T-helper 17 cell (primary cell): ENCODE results near the gene CATSPER1. TPM values are rescaled to one million over a fixed set of nuclear protein-coding genes. Genes with fewer than 3 reads are reported as not detected.
A peak's percentile ranks its signal among the peaks of the same experiment; 100 is the strongest.
"Not testable (repeated sequence)": the region's sequence is repeated elsewhere in the genome, so short reads cannot be mapped to it uniquely, and the experiment has no call there.

Experiments
- ATAC-seq: fragments of 150-1000 bp; cut with Tn5 transposase; 2 replicates; pipeline ENCODE4 v1.10.0; 2021; ENCODE audit warnings: mild to moderate bottlenecking, moderate library complexity
- DNase-seq, 3 donors: peaks; one replicate each; pipeline versions ENCODE4 v3.0.0 to v3.0.0-alpha.2; 2020 to 2021
- H3K9me3 ChIP-seq: one replicate; pipeline ENCODE4 v1.7.0; 2013; ENCODE audit warnings: low read length, mild to moderate bottlenecking; ENCODE audit not compliant: control insufficient read depth, poor library complexity, severe bottlenecking
- H3K27ac Mint-ChIP-seq: one replicate; pipeline ENCODE4 v1.8.0; 2022; ENCODE audit warnings: mild to moderate bottlenecking, moderate library complexity, mixed read lengths
- H3K27me3 Mint-ChIP-seq: one replicate; pipeline ENCODE4 v1.8.0; 2022; ENCODE audit warnings: mixed read lengths
- H3K36me3 Mint-ChIP-seq: one replicate; pipeline ENCODE4 v1.8.0; 2022; ENCODE audit warnings: low read depth, mixed read lengths
- H3K4me1 Mint-ChIP-seq: one replicate; pipeline ENCODE4 v1.8.0; 2022; ENCODE audit warnings: mild to moderate bottlenecking, mixed read lengths
- H3K4me3 Mint-ChIP-seq: one replicate; pipeline ENCODE4 v1.8.0; 2022; ENCODE audit warnings: mild to moderate bottlenecking, moderate library complexity, mixed read lengths
- total RNA-seq, 4 donors: library from RNA in 2 of 4; stranded (reverse) in 2 of 4; gene quantifications; one replicate each; pipeline ENCODE4 v1.2.3 and lab custom pipeline; 2022 to 2026

The CATSPER1 gene
- total RNA-seq, 2 donors from 2014 or later: not detected

- Mint-ChIP-seq H3K36me3 (peaks cover 2% of the 10 kb centered on the region), H3K27ac (no peak overlapping the region), H3K4me3 (no peak overlapping the region), H3K4me1 (peaks cover 5% of the 10 kb centered on the region), H3K27me3 (peaks cover 13% of the 10 kb centered on the region)
- ATAC-seq (no peak), DNase-seq (no peak)
- H3K9me3 ChIP-seq: no peaks in the 10 kb centered on the region
Observed at GRCh38 chr11:66011239-66011784, 15.0 kb downstream of the CATSPER1 start.

GRCh38 chr11:66010036-66010435 is 16.2 kb downstream of the CATSPER1 start:
- not testable (repeated sequence) for ATAC-seq, H3K9me3 ChIP-seq, DNase-seq, H3K36me3 Mint-ChIP-seq, H3K4me1 Mint-ChIP-seq, H3K4me3 Mint-ChIP-seq
- Mint-ChIP-seq H3K27ac (peak overlapping the region; percentile 29), H3K27me3 (peaks cover 13% of the 10 kb centered on the region)

GRCh38 chr11:66008468-66009101 is 17.7 kb downstream of the CATSPER1 start:
- H3K9me3 ChIP-seq: no peaks in the 10 kb centered on the region
- no peak for ATAC-seq
- Mint-ChIP-seq H3K36me3 (no peaks in the 10 kb centered on the region), H3K4me1 (peaks cover 5% of the 10 kb centered on the region), H3K27me3 (peaks cover 12% of the 10 kb centered on the region), H3K4me3 (no peak overlapping the region), H3K27ac (no peak overlapping the region)
- no peak for DNase-seq

GRCh38 chr11:66008095-66008467 is 18.2 kb downstream of the CATSPER1 start:
- H3K27ac Mint-ChIP-seq: peak overlapping the region; percentile 9
- ATAC-seq (no peak), DNase-seq (no peak)
- peaks cover 7% of the 10 kb centered on the region for H3K27me3 Mint-ChIP-seq
- H3K4me1 Mint-ChIP-seq: peaks cover 8% of the 10 kb centered on the region
- H3K9me3 ChIP-seq: no peaks in the 10 kb centered on the region
- H3K4me3 Mint-ChIP-seq: no peak overlapping the region
- H3K36me3 Mint-ChIP-seq: no peaks in the 10 kb centered on the region

GRCh38 chr11:66007201-66007634 is 19.1 kb downstream of the CATSPER1 start:
- Mint-ChIP-seq H3K27ac (peak overlapping the region; percentile 9), H3K4me3 (no peak overlapping the region), H3K4me1 (peaks cover 15% of the 10 kb centered on the region), H3K36me3 (no peaks in the 10 kb centered on the region), H3K27me3 (peaks cover 5% of the 10 kb centered on the region)
- DNase-seq (no peak), ATAC-seq (no peak)
- H3K9me3 ChIP-seq: no peaks in the 10 kb centered on the region

- no peaks in the 10 kb centered on the region for H3K9me3 ChIP-seq
- H3K27me3 Mint-ChIP-seq: peaks cover 5% of the 10 kb centered on the region
- ATAC-seq (no peak), DNase-seq (no peak)
- peaks cover 17% of the 10 kb centered on the region for H3K4me1 Mint-ChIP-seq
- H3K27ac Mint-ChIP-seq: no peak overlapping the region
- peaks cover 3% of the 10 kb centered on the region for H3K36me3 Mint-ChIP-seq
- no peak overlapping the region for H3K4me3 Mint-ChIP-seq
Observed at GRCh38 chr11:66006891-66007176, 19.4 kb downstream of the CATSPER1 start.

GRCh38 chr11:66006134-66006890 is 20.0 kb downstream of the CATSPER1 start:
- Mint-ChIP-seq H3K27ac (no peak overlapping the region), H3K27me3 (peaks cover 5% of the 10 kb centered on the region), H3K4me3 (no peak overlapping the region), H3K36me3 (peaks cover 5% of the 10 kb centered on the region), H3K4me1 (peaks cover 20% of the 10 kb centered on the region)
- DNase-seq (no peak), ATAC-seq (no peak)
- H3K9me3 ChIP-seq: no peaks in the 10 kb centered on the region

GRCh38 chr11:66004186-66004585 is 22.1 kb downstream of the CATSPER1 start:
- no peaks in the 10 kb centered on the region for H3K27me3 Mint-ChIP-seq

GRCh38 chr11:66003291-66003690 is 23.0 kb downstream of the CATSPER1 start:
- ATAC-seq (no peak), DNase-seq (no peak)
- H3K27me3 Mint-ChIP-seq: no peaks in the 10 kb centered on the region
- H3K9me3 ChIP-seq: no peaks in the 10 kb centered on the region
- peak overlapping the region; percentile 99 for H3K4me3 Mint-ChIP-seq
- H3K36me3 Mint-ChIP-seq: peaks cover 6% of the 10 kb centered on the region
- H3K4me1 Mint-ChIP-seq: peaks cover 29% of the 10 kb centered on the region
- peak overlapping the region; percentile 99 for H3K27ac Mint-ChIP-seq

More at GRCh38 chr11:66004186-66004585, 22.1 kb downstream of the CATSPER1 start:
- H3K27ac Mint-ChIP-seq: no peak overlapping the region
- H3K4me1 Mint-ChIP-seq: peaks cover 25% of the 10 kb centered on the region
- ATAC-seq (no peak), DNase-seq (no peak)
- peak overlapping the region; percentile 50 for H3K4me3 Mint-ChIP-seq
- no peaks in the 10 kb centered on the region for H3K9me3 ChIP-seq
- peaks cover 5% of the 10 kb centered on the region for H3K36me3 Mint-ChIP-seq

GRCh38 chr11:66002648-66003225 is 23.5 kb downstream of the CATSPER1 start:
- Mint-ChIP-seq H3K27ac (peak overlapping the region; percentile 99), H3K36me3 (peaks cover 9% of the 10 kb centered on the region), H3K4me3 (peak overlapping the region; percentile 99), H3K27me3 (no peaks in the 10 kb centered on the region), H3K4me1 (peaks cover 31% of the 10 kb centered on the region)
- DNase-seq (peak; percentile 59 to 77 (median 73)), ATAC-seq (peak; percentile 77)
- no peaks in the 10 kb centered on the region for H3K9me3 ChIP-seq

GRCh38 chr11:66001942-66002647 is 24.2 kb downstream of the CATSPER1 start, which contains the start of the genes BANF1 and EIF1AD:
TSS of gene BANF1 (plus strand) at chr11:66002503. CDS start at chr11:66003251, 748 bp downstream.
TSS of gene EIF1AD (minus strand) at chr11:66002157. CDS start at chr11:66000389, 1,768 bp downstream.
- Mint-ChIP-seq H3K27ac (peak within 1 kb of the TSS; percentile 99), H3K4me1 (peaks cover 36% of the 10 kb centered on the region), H3K27me3 (no peaks in the 10 kb centered on the region), H3K4me3 (peak within 1 kb of the TSS; percentile 99), H3K36me3 (peaks cover 12% of the 10 kb centered on the region)
- DNase-seq: peak; percentile 74 to 88 (median 86)
- H3K9me3 ChIP-seq: no peaks in the 10 kb centered on the region
- peak; percentile 83 for ATAC-seq

- no peak for ATAC-seq
- H3K4me3 Mint-ChIP-seq: no peak overlapping the region
- peaks cover 30% of the 10 kb centered on the region for H3K4me1 Mint-ChIP-seq
- no peaks in the 10 kb centered on the region for H3K9me3 ChIP-seq
- H3K27ac Mint-ChIP-seq: peak overlapping the region; percentile 79
- no peak for DNase-seq
- no peaks in the 10 kb centered on the region for H3K27me3 Mint-ChIP-seq
- peaks cover 15% of the 10 kb centered on the region for H3K36me3 Mint-ChIP-seq
Observed at GRCh38 chr11:65997286-65997685, 29.0 kb downstream of the CATSPER1 start.

GRCh38 chr11:65992056-65992455 is 34.2 kb downstream of the CATSPER1 start:
- DNase-seq (no peak), ATAC-seq (no peak)
- peaks cover 7% of the 10 kb centered on the region for H3K36me3 Mint-ChIP-seq
- no peak overlapping the region for H3K4me3 Mint-ChIP-seq
- no peaks in the 10 kb centered on the region for H3K9me3 ChIP-seq
- H3K27me3 Mint-ChIP-seq: no peaks in the 10 kb centered on the region
- H3K4me1 Mint-ChIP-seq: peaks cover 7% of the 10 kb centered on the region
- peak overlapping the region; percentile 6 for H3K27ac Mint-ChIP-seq
